HepG2 (cell line): ENCODE results near the gene MRPL38. TPM values are rescaled to one million over a fixed set of nuclear protein-coding genes. Genes with fewer than 3 reads are reported as not detected.
A peak's percentile ranks its signal among the peaks of the same experiment; 100 is the strongest.

ENCODE experiments used
- DNMT1 ChIP-seq: sonication (generic); formaldehyde crosslinking; IDR thresholded peaks from 2 replicates; pipeline ENCODE4 v1.5.1; 2020; ENCODE audit warnings: mild to moderate bottlenecking, missing genetic modification reagents
- ELF3 ChIP-seq: IDR thresholded peaks from 2 replicates; pipeline ENCODE4 v1.6.1; 2016; ENCODE audit warnings: missing genetic modification reagents, missing compliant biosample characterization
- KDM4B ChIP-seq: sonication (generic); formaldehyde crosslinking; IDR thresholded peaks from 2 replicates; pipeline ENCODE4 v1.4.0; 2020; ENCODE audit warnings: missing genetic modification reagents
- KLF11 ChIP-seq: IDR thresholded peaks from 2 replicates; pipeline ENCODE4 v1.6.1; 2016; ENCODE audit warnings: missing compliant biosample characterization
- LCORL ChIP-seq, 2 experiments: fragments of 450-650 bp in 1 of 2; sonication (generic) in 1 of 2; formaldehyde crosslinking in 1 of 2; IDR thresholded peaks; 2 replicates each; pipeline versions ENCODE4 v1.5.0 to v1.6.1; 2017 to 2020; ENCODE audit warnings: antibody characterized with exemption in 1 of 2, missing genetic modification reagents in 1 of 2
- MAFG ChIP-seq: sonication (generic); formaldehyde crosslinking; IDR thresholded peaks from 2 replicates; pipeline ENCODE4 v1.5.1; 2020; ENCODE audit warnings: mild to moderate bottlenecking, missing genetic modification reagents
- MAZ ChIP-seq, 2 experiments: sonication (generic) in 1 of 2; formaldehyde crosslinking in 1 of 2; IDR thresholded peaks; 2 replicates each; pipeline versions ENCODE4 v1.5.0 to v1.6.1; 2012 to 2020; ENCODE audit warnings: low read depth in 2 of 2, mild to moderate bottlenecking in 2 of 2, borderline replicate concordance in 1 of 2, improper control_type of control experiment in 1 of 2, low read length in 1 of 2, missing genetic modification reagents in 1 of 2, moderate library complexity in 1 of 2
- MED13 ChIP-seq: sonication (generic); formaldehyde crosslinking; IDR thresholded peaks from 2 replicates; pipeline ENCODE4 v1.5.0; 2020; ENCODE audit warnings: missing genetic modification reagents
- MEF2D ChIP-seq: sonication (generic); formaldehyde crosslinking; IDR thresholded peaks from 2 replicates; pipeline ENCODE4 v1.5.1; 2020; ENCODE audit warnings: mild to moderate bottlenecking, missing genetic modification reagents
- PAX8 ChIP-seq: sonication (generic); formaldehyde crosslinking; IDR thresholded peaks from 2 replicates; pipeline ENCODE4 v1.8.0; 2022; ENCODE audit warnings: mild to moderate bottlenecking, missing genetic modification reagents, borderline replicate concordance
- STAG1 ChIP-seq: sonication (generic); formaldehyde crosslinking; IDR thresholded peaks from 2 replicates; pipeline ENCODE4 v1.4.0; 2020; ENCODE audit warnings: missing genetic modification reagents
- ZNF12 ChIP-seq: sonication (generic); formaldehyde crosslinking; IDR thresholded peaks from 2 replicates; pipeline ENCODE4 v1.5.0; 2020; ENCODE audit warnings: missing genetic modification reagents
- ZNF136 ChIP-seq: sonication (generic); formaldehyde crosslinking; IDR thresholded peaks from 2 replicates; pipeline ENCODE4 v1.8.1; 2022; ENCODE audit warnings: low read depth, mild to moderate bottlenecking, moderate library complexity, missing genetic modification reagents
- ZNF552 ChIP-seq: sonication (generic); formaldehyde crosslinking; IDR thresholded peaks from 2 replicates; pipeline ENCODE4 v1.9.0; 2022; ENCODE audit warnings: missing genetic modification reagents, mild to moderate bottlenecking, borderline replicate concordance
- ZNF749 ChIP-seq: sonication (generic); formaldehyde crosslinking; IDR thresholded peaks from 2 replicates; pipeline ENCODE4 v1.8.0; 2022; ENCODE audit warnings: mild to moderate bottlenecking, missing genetic modification reagents, moderate library complexity, borderline replicate concordance
- ZNF839 ChIP-seq: sonication (generic); formaldehyde crosslinking; IDR thresholded peaks from 2 replicates; pipeline ENCODE4 v1.4.0; 2020; ENCODE audit warnings: missing genetic modification reagents, mild to moderate bottlenecking, borderline replicate concordance
- polyA plus RNA-seq, 8 experiments: library from polyadenylated mRNA; depleted of rRNA in 3 of 8; stranded (reverse) in 7 of 8; unstranded in 1 of 8; fragments of >200 nt; fragmentation: Illumina TruSeq in 4 of 8; extraction: Trizol in 4 of 8; gene quantifications; 2 replicates each; pipeline versions ENCODE4 v1.2.1 to v1.2.3, GENCODE V29; 2011 to 2016; ENCODE audit warnings: low read depth in 4 of 8, missing spikeins in 1 of 8, mixed read lengths in 1 of 8; ENCODE audit not compliant: insufficient read depth in 1 of 8
- total RNA-seq, 5 experiments: library from RNA; depleted of rRNA; stranded (reverse); fragments of >200 nt; fragmentation: Illumina TruSeq; extraction: Trizol; gene quantifications; 2 replicates each; pipeline ENCODE4 v1.2.3, GENCODE V29; 2016; ENCODE audit warnings: low read depth in 1 of 5
- TF ChIP-seq, protein P1 (sequence below): sonication (generic); formaldehyde crosslinking; IDR thresholded peaks from 2 replicates; pipeline ENCODE4 v1.5.0; 2020; ENCODE audit warnings: mild to moderate bottlenecking, missing genetic modification reagents, borderline replicate concordance
- TF ChIP-seq, protein P2 (sequence below): sonication (generic); formaldehyde crosslinking; IDR thresholded peaks from 2 replicates; pipeline ENCODE4 v1.8.1; 2023; ENCODE audit warnings: mild to moderate bottlenecking, missing genetic modification reagents
- TF ChIP-seq, protein P3 (sequence below): IDR thresholded peaks from 2 replicates; pipeline ENCODE4 v1.6.1; 2018; ENCODE audit warnings: missing genetic modification reagents
- TF ChIP-seq, protein P4 (sequence below): sonication (generic); formaldehyde crosslinking; IDR thresholded peaks from 2 replicates; pipeline ENCODE4 v1.4.0; 2020; ENCODE audit warnings: missing genetic modification reagents, borderline replicate concordance
- TF ChIP-seq, protein P5 (sequence below): fragments of 450-650 bp; IDR thresholded peaks from 2 replicates; pipeline ENCODE4 v1.6.1; 2017

The MRPL38 gene
- total and polyA plus RNA-seq, 2 of the 13 experiments (the other 11 are each of a cell fraction or from before 2014, with no cell fraction given), result 83.7 to 125 TPM

DNA sequence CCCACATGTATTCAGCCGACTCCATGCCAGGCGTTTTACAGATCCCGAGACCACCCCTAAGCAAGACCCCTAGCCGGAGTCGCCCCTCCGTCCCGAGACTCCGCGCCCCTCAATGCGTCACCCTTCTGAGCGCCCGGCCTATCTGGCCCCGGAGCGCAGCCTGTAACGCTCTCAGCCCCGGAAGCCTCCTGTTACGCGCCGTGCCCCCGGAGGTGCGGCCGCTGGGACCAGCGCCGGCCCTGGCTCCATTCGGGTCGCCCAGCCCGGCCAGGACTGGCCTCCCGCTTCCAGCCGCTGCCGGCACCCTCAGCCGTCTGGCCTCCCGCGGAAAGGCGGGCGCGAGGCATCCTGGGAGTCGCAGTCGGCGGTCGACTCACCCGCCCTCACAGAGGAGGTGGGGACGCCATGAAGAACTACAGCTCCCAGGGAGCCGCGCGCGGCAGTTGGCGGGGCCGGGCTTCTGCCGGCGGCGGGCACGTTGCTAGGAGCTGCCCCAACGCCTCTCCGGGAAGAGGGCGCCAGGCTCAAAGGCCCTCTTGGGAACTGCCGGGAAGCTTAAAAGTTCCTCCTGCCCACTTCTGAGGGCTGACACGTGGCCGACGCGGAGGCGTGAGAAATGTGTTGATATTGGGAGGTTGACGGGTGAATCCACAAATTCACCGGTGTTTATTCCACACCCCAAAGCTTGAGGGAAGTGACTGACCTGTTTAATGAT, 36.2 kb upstream of the MRPL38 start, which contains the start of gene FBF1 (continued):
- TF ChIP-seq, protein P1, sequence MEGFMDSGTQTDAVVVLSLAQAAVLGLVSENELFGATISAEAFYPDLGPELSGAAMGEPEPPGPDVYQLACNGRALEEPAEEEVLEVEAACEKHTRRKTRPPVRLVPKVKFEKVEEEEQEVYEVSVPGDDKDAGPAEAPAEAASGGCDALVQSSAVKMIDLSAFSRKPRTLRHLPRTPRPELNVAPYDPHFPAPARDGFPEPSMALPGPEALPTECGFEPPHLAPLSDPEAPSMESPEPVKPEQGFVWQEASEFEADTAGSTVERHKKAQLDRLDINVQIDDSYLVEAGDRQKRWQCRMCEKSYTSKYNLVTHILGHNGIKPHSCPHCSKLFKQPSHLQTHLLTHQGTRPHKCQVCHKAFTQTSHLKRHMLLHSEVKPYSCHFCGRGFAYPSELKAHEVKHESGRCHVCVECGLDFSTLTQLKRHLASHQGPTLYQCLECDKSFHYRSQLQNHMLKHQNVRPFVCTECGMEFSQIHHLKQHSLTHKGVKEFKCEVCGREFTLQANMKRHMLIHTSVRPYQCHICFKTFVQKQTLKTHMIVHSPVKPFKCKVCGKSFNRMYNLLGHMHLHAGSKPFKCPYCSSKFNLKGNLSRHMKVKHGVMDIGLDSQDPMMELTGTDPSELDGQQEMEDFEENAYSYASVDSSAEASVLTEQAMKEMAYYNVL, result peak; percentile 97
- TF ChIP-seq ZNF749, result peak; percentile 97; the same call in 1 of the 2 replicates
- peak; percentile 93 for TF ChIP-seq DNMT1 (CRISPR knock-in tag)
- peak; percentile 9 for TF ChIP-seq STAG1 (CRISPR knock-in tag)
- peak; percentile 93 for TF ChIP-seq KLF11 (CRISPR knock-in tag)
- TF ChIP-seq MEF2D (CRISPR knock-in tag), result peak; percentile 84; the same call in 1 of the 2 replicates
- TF ChIP-seq, protein P2, sequence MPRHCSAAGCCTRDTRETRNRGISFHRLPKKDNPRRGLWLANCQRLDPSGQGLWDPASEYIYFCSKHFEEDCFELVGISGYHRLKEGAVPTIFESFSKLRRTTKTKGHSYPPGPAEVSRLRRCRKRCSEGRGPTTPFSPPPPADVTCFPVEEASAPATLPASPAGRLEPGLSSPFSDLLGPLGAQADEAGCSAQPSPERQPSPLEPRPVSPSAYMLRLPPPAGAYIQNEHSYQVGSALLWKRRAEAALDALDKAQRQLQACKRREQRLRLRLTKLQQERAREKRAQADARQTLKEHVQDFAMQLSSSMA (CRISPR knock-in tag), result no peak
- peak; percentile 88; the same call in 1 of the 2 replicates for TF ChIP-seq ZNF552 (CRISPR knock-in tag)
- no peak; the same call in 1 of the 2 replicates for TF ChIP-seq MED13 (CRISPR knock-in tag)
- no peak for TF ChIP-seq LCORL (IDR thresholded peaks at IDR 0.05)
- peak; percentile 88 for TF ChIP-seq LCORL (CRISPR knock-in tag; IDR thresholded peaks at IDR 0.05)
- TF ChIP-seq, protein P3, sequence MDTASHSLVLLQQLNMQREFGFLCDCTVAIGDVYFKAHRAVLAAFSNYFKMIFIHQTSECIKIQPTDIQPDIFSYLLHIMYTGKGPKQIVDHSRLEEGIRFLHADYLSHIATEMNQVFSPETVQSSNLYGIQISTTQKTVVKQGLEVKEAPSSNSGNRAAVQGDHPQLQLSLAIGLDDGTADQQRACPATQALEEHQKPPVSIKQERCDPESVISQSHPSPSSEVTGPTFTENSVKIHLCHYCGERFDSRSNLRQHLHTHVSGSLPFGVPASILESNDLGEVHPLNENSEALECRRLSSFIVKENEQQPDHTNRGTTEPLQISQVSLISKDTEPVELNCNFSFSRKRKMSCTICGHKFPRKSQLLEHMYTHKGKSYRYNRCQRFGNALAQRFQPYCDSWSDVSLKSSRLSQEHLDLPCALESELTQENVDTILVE (CRISPR knock-in tag), result peak; percentile 91
- peak; percentile 87; the same call in 1 of the 2 replicates for TF ChIP-seq ZNF136
- peak; percentile 87; the same call in 1 of the 2 replicates for TF ChIP-seq MAZ (IDR thresholded peaks at IDR 0.05; ENCODE audit: borderline replicate concordance, low read depth, low read length)
- TF ChIP-seq MAZ (CRISPR knock-in tag; IDR thresholded peaks at IDR 0.05; ENCODE audit: low read depth), result peak; percentile 98
- TF ChIP-seq, protein P4, sequence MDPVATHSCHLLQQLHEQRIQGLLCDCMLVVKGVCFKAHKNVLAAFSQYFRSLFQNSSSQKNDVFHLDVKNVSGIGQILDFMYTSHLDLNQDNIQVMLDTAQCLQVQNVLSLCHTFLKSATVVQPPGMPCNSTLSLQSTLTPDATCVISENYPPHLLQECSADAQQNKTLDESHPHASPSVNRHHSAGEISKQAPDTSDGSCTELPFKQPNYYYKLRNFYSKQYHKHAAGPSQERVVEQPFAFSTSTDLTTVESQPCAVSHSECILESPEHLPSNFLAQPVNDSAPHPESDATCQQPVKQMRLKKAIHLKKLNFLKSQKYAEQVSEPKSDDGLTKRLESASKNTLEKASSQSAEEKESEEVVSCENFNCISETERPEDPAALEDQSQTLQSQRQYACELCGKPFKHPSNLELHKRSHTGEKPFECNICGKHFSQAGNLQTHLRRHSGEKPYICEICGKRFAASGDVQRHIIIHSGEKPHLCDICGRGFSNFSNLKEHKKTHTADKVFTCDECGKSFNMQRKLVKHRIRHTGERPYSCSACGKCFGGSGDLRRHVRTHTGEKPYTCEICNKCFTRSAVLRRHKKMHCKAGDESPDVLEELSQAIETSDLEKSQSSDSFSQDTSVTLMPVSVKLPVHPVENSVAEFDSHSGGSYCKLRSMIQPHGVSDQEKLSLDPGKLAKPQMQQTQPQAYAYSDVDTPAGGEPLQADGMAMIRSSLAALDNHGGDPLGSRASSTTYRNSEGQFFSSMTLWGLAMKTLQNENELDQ (CRISPR knock-in tag), result 0 out of 2 replicates have a peak, but pooled peaks have one; percentile 76
- peak; percentile 92; the same call in 1 of the 2 replicates for TF ChIP-seq KDM4B (CRISPR knock-in tag)
- TF ChIP-seq ZNF12 (CRISPR knock-in tag), result no peak
- TF ChIP-seq PAX8 (CRISPR knock-in tag), result 0 out of 2 replicates have a peak, but pooled peaks have one; percentile 88
- TF ChIP-seq ZNF839, result peak; percentile 33; the same call in 1 of the 2 replicates
- no peak for TF ChIP-seq MAFG (CRISPR knock-in tag)
- peak; percentile 82; the same call in 1 of the 2 replicates for TF ChIP-seq ELF3
- TF ChIP-seq, protein P5, sequence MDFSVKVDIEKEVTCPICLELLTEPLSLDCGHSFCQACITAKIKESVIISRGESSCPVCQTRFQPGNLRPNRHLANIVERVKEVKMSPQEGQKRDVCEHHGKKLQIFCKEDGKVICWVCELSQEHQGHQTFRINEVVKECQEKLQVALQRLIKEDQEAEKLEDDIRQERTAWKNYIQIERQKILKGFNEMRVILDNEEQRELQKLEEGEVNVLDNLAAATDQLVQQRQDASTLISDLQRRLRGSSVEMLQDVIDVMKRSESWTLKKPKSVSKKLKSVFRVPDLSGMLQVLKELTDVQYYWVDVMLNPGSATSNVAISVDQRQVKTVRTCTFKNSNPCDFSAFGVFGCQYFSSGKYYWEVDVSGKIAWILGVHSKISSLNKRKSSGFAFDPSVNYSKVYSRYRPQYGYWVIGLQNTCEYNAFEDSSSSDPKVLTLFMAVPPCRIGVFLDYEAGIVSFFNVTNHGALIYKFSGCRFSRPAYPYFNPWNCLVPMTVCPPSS, result no peak
